Pancreas (tissue), 10 donors: ENCODE results near the gene HES4. TPM values are rescaled to one million over a fixed set of nuclear protein-coding genes. Genes with fewer than 3 reads are reported as not detected.

Source experiments
- ATAC-seq, 4 donors: fragments of 200-7000 bp; cut with Tn5 transposase; one replicate each; pipeline versions ENCODE4 v1.8.0 to v1.9.1; 2020; ENCODE audit warnings: mild to moderate bottlenecking in 4 of 4, moderate library complexity in 4 of 4
- DNase-seq, 6 donors: peaks; one replicate each; pipeline ENCODE4 v3.0.0-alpha.2; 2020
- FAIRE-seq: peaks from 2 replicates; lab custom pipeline; 2012; peaks lifted over from hg19 to GRCh38; lab: Jason Lieb, UNC
- H3K27ac ChIP-seq, 4 donors: fragments of 200-600 bp; sonication (generic); 1 replicate in 3 of 4; 2 replicates in 1 of 4; pipeline versions ENCODE4 v1.5.0 to v1.8.0; 2020
- H3K27me3 ChIP-seq, 4 donors: fragments of 200-600 bp; one replicate each; pipeline ENCODE4 v1.8.0; 2021
- H3K36me3 ChIP-seq, 3 donors: fragments of 200-600 bp; sonication (generic) in 1 of 3; one replicate each; pipeline versions ENCODE4 v1.5.0 to v1.8.0; 2020 to 2021
- H3K4me1 ChIP-seq, 3 donors: fragments of 200-600 bp; one replicate each; pipeline ENCODE4 v1.8.0; 2021
- H3K4me3 ChIP-seq, 4 donors: fragments of 200-600 bp; sonication (generic) in 2 of 4; one replicate each; pipeline versions ENCODE4 v1.5.0 to v1.8.0; 2020 to 2021
- H3K9me3 ChIP-seq, 4 donors: fragments of 200-600 bp; one replicate each; pipeline ENCODE4 v1.8.0; 2021
- WGBS, 2 donors: extraction: QIAGEN DNeasy Blood & Tissue Kit; methylation state at CpG; one replicate each; pipeline ENCODE4 v1.1.7; 2013; 5-methylcytosine and 5-hydroxymethylcytosine counted together
- intact Hi-C, 3 donors: fragments of 100-400 bp; cut with DNase I; formaldehyde crosslinking; loops; one replicate each; pipeline versions ENCODE4 v1.11.1 to v1.14.2; 2022
- polyA plus RNA-seq, 2 donors: library from polyadenylated mRNA; stranded (reverse); fragments of 200-250 nt; gene quantifications; one replicate each; pipeline ENCODE4 v1.2.3, GENCODE V29; 2013
- total RNA-seq, 6 donors: library from RNA; stranded (reverse); fragmentation: NEBNext Ultra II Directional in 4 of 6; extraction: Animal tissue kit (Norgen Biotek cat#: 25700) in 4 of 6; gene quantifications; one replicate each; pipeline versions ENCODE4 v1.2.1 to v1.2.4, GENCODE V29; 2021 to 2023
- TF ChIP-seq, protein P1 (sequence below), 4 donors: fragments of 200-600 bp; sonication (generic) in 3 of 4; IDR thresholded peaks; one replicate each; pipeline versions ENCODE4 v1.5.0 to v1.8.0; 2021; ENCODE audit warnings: antibody characterized with exemption in 4 of 4
- donor health status: healthy with polysubstance abuse.
- donor health status: DM: no; HTN: no; CAD: no; lungs with moderate emphysema.
- donor health status: DM: no; HTN: no; CAD: no.
- donor health status: control.
- donor health status: control.
- donor health status: Bipolar disorder and iron deficiency.
- donor health status: DM: yes; HTN: yes; CAD: no.
- donor health status: DM: no; HTN: no; CAD: no.
- donor health status: DM: no; HTN: no; CAD: no.
- donor health status: DM: yes; HTN: yes; CAD: no.

HES4 gene
- total and polyA plus RNA-seq, 8 donors: 13.2 to 46.4 (median 25.6) TPM

DNA sequence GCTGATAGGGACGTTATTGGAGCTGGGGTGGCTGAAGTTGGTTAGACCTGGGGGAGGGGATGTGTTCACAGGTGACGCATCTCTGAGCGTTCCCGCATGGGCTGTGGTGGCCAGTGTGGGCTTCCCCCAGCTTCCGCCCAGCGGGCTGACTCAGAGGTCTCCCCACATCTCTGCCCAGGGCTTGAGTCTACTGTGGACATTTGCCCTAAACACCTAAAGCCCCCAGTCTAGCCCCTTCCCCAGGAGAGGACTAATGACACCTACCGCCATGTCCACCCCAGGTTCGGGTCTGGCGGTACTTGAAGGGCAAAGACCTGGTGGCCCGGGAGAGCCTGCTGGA lies 22.0 kb upstream of the HES4 start:
- TF ChIP-seq, protein P1, sequence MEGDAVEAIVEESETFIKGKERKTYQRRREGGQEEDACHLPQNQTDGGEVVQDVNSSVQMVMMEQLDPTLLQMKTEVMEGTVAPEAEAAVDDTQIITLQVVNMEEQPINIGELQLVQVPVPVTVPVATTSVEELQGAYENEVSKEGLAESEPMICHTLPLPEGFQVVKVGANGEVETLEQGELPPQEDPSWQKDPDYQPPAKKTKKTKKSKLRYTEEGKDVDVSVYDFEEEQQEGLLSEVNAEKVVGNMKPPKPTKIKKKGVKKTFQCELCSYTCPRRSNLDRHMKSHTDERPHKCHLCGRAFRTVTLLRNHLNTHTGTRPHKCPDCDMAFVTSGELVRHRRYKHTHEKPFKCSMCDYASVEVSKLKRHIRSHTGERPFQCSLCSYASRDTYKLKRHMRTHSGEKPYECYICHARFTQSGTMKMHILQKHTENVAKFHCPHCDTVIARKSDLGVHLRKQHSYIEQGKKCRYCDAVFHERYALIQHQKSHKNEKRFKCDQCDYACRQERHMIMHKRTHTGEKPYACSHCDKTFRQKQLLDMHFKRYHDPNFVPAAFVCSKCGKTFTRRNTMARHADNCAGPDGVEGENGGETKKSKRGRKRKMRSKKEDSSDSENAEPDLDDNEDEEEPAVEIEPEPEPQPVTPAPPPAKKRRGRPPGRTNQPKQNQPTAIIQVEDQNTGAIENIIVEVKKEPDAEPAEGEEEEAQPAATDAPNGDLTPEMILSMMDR (IDR thresholded peaks at IDR 0.05): no peak
- no peaks in the 10 kb centered on the region for H3K36me3 ChIP-seq
- no peaks in the 10 kb centered on the region for H3K9me3 ChIP-seq
- DNase-seq (peak in 1 of 6 donors; percentile 55), FAIRE-seq (no peak), ATAC-seq (no peak)
- 81 to 83% methylated on average over 10 of the region's 10 CpGs for WGBS, 2 donors
- intact Hi-C loops: no loop called here
- peaks cover 0 to 8% (median 6%) of the 10 kb centered on the region in 3 donors for H3K4me1 ChIP-seq
- H3K27ac ChIP-seq: no peak overlapping the region
- H3K4me3 ChIP-seq: peak overlapping the region in 1 of 4 donors; percentile 79
- H3K27me3 ChIP-seq: no peaks in the 10 kb centered on the region

DNA sequence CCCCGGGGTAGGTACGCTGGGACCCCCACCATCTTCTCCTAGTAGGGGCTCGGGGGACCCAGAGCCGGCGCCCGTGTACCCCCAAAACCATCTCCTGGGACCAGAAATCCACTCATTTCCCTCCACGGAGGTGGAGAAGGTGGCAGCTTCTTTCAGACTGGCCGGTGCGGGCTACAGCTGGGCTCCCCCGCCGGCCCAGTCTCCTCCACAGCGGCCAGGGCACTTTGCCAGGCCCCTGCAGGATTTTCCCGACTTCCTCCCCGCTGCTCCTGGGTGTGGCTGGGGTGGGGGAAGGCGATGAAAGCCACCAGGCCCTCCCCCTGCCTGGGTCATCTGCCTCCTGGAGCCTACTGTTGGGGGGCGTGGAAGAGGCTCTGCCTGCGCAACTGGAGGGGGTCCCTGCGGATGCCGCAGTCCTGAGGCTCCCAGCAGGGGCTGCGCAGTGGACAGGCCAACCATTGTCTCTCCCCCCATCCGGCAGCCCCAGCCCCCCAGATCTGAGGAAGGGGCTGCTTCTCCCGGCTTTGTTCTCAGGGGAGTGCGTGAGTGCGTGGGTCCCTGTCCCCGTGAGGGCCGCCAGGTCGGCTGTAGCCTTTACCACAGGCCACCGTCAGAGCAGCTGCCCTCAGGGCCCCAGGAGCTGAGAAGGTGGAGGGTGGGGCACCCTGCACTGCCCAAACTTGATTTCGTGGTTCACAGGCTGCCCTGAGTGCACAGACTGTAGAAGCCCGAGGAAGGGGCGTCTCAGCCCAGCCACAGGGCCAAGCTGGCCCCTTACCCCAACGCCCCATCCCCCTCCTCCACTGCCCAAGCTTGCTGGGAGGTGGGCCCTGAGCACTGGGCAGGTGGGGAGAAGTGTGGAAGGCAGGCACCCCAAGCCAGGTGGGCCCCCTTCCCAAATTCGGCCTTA lies 21.4 kb upstream of the HES4 start:
- H3K4me3 ChIP-seq: peak overlapping the region; percentile 40 to 80 (median 73)
- no peak for FAIRE-seq
- TF ChIP-seq, protein P1 (IDR thresholded peaks at IDR 0.05): no peak
- peaks cover 0 to 8% (median 6%) of the 10 kb centered on the region in 3 donors for H3K4me1 ChIP-seq
- 34 to 44% methylated on average over 31 to 33 of the region's 33 CpGs for whole genome bisulfite sequencing, 2 donors
- no peaks in the 10 kb centered on the region for H3K27me3 ChIP-seq
- DNase-seq: peak in 5 of 6 donors; percentile 61 to 85 (median 70)
- no peaks in the 10 kb centered on the region for H3K36me3 ChIP-seq
- ATAC-seq: peak in 3 of 4 donors; percentile 16 to 42 (median 28)
- H3K9me3 ChIP-seq: no peaks in the 10 kb centered on the region
- intact Hi-C loops: no loop called here
- peak overlapping the region; percentile 60 to 86 (median 70) for H3K27ac ChIP-seq

DNA sequence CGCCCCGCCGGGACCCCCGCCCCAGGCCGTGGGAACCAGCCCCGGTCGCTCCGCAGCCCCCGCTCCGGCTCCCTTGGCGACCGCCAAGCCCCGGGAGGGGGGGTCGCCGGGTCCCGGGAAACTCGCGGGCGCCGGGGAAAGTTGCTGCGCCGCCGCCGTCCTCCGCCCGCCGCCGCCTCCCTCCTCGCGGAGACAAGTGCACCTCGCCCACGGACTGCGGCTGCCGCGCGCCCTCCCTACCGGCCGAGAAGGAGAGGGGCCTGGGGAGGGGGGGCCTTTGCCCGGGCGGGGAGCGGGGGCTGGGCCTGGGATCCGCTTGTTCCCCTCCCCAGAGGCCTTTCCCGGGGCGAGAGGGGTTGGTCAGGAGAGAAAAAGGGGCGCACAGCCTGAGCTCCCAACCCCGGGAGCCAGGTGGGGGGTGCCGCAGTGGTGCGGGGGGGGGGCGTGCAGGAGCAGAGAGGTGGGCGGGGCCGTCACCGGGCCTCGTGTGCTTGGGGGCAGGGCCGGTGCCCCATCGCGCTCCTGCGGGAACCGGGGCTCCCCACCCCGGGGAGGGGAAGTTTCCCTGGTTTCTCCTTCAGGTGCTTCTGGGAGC lies 20.6 kb upstream of the HES4 start:
- TF ChIP-seq, protein P1 (IDR thresholded peaks at IDR 0.05): no peak
- peaks cover 0 to 8% (median 6%) of the 10 kb centered on the region in 3 donors for H3K4me1 ChIP-seq
- no peaks in the 10 kb centered on the region for H3K27me3 ChIP-seq
- 0 to 2% methylated on average over 20 to 52 of the region's 59 CpGs for WGBS, 2 donors
- no peak for FAIRE-seq
- peak overlapping the region; percentile 40 to 80 (median 73) for H3K4me3 ChIP-seq
- intact Hi-C loops: no loop called here
- DNase-seq: peak in 1 of 6 donors; percentile 64
- ATAC-seq: peak in 1 of 4 donors; percentile 2
- H3K9me3 ChIP-seq: no peaks in the 10 kb centered on the region
- H3K36me3 ChIP-seq: no peaks in the 10 kb centered on the region
- H3K27ac ChIP-seq: peak overlapping the region; percentile 60 to 86 (median 70)

DNA sequence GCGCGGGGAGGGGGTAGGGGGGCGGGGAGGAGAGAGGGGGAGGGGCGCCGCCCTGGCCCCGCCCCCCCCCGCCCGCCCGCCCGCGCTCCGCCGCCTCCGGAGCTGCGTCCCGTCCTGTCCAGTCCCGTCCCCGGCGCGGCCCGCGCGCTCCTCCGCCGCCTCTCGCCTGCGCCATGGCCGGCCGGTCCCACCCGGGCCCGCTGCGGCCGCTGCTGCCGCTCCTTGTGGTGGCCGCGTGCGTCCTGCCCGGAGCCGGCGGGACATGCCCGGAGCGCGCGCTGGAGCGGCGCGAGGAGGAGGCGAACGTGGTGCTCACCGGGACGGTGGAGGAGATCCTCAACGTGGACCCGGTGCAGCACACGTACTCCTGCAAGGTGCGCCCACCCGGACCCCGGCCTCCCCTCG lies 20.1 kb upstream of the HES4 start, which contains the start of gene AGRN:
TSS of gene AGRN (plus strand) at position 121 of the 405 bp plus-strand sequence. CDS start at position 174, 53 bp downstream.
- H3K27ac ChIP-seq: peak within 1 kb of the TSS; percentile 73 to 86 (median 76)
- TF ChIP-seq, protein P1 (IDR thresholded peaks at IDR 0.05): no peak
- WGBS, 2 donors: 0 to 1% methylated on average over 9 to 54 of the region's 58 CpGs
- ATAC-seq (peak; percentile 13 to 48 (median 35)), DNase-seq (peak in 3 of 6 donors; percentile 70 to 83 (median 82)), FAIRE-seq (no peak)
- H3K4me1 ChIP-seq: peaks cover 0 to 8% (median 6%) of the 10 kb centered on the region in 3 donors
- peak within 1 kb of the TSS; percentile 40 to 80 (median 73) for H3K4me3 ChIP-seq
- intact Hi-C loops: no loop called here
- H3K36me3 ChIP-seq: no peaks in the 10 kb centered on the region
- no peaks in the 10 kb centered on the region for H3K9me3 ChIP-seq
- no peaks in the 10 kb centered on the region for H3K27me3 ChIP-seq
